ENCODE results near the gene TUBA3D. TPM values are rescaled to one million over a fixed set of nuclear protein-coding genes. Genes with fewer than 3 reads are reported as not detected.

The TUBA3D gene
- total and polyA plus RNA-seq, 9 of the 15 experiments (the other 6 are each of a cell fraction or from before 2014, with no cell fraction given), result not detected

GRCh38 chr2:131527131-131528001, 51.4 kb downstream of the TUBA3D start, which contains the start of gene CCDC74A (continued):
- TF ChIP-seq, protein P1, sequence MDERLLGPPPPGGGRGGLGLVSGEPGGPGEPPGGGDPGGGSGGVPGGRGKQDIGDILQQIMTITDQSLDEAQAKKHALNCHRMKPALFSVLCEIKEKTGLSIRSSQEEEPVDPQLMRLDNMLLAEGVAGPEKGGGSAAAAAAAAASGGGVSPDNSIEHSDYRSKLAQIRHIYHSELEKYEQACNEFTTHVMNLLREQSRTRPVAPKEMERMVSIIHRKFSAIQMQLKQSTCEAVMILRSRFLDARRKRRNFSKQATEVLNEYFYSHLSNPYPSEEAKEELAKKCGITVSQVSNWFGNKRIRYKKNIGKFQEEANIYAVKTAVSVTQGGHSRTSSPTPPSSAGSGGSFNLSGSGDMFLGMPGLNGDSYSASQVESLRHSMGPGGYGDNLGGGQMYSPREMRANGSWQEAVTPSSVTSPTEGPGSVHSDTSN (CRISPR knock-in tag; IDR thresholded peaks at IDR 0.05; ENCODE audit: low read depth), result peak; percentile 24; the same call in 1 of the 2 replicates
- TF ChIP-seq, protein P1 (tag; conservative IDR thresholded peaks at IDR 0.05; ENCODE audit: low read depth), result peak; percentile 71
- TF ChIP-seq RFX1 (IDR thresholded peaks at IDR 0.05), result peak; percentile 95
- peak; percentile 37; the same call in 1 of the 2 replicates for TF ChIP-seq CTBP1 (IDR thresholded peaks at IDR 0.05; ENCODE audit: borderline replicate concordance)
- TF ChIP-seq, protein P2, sequence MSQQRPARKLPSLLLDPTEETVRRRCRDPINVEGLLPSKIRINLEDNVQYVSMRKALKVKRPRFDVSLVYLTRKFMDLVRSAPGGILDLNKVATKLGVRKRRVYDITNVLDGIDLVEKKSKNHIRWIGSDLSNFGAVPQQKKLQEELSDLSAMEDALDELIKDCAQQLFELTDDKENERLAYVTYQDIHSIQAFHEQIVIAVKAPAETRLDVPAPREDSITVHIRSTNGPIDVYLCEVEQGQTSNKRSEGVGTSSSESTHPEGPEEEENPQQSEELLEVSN (IDR thresholded peaks at IDR 0.05; ENCODE audit: borderline replicate concordance in 1 of 2, extremely low read depth in 1 of 2, insufficient read depth in 1 of 2, insufficient read length in 1 of 2, low read depth in 1 of 2, low read length in 1 of 2, poor library complexity in 1 of 2, severe bottlenecking in 1 of 2), result peak in 1 of 2 experiments; percentile 1
- 0 out of 2 replicates have a peak, but pooled peaks have one; percentile 17 for TF ChIP-seq ATF7 (IDR thresholded peaks at IDR 0.05)

All from K562 (cell line).